ENCODE measurements around the gene RPS19. TPM values are rescaled to one million over a fixed set of nuclear protein-coding genes. Genes with fewer than 3 reads are reported as not detected.

Gene RPS19
- total and polyA plus RNA-seq, 7 donors: 593 to 2,236 (median 962) TPM

- WGBS, 3 donors: 59 to 69% (median 63%) methylated on average over 13 of the region's 13 CpGs
- peaks cover 6% of the 10 kb centered on the region for H3K4me1 ChIP-seq
- peaks cover 0 to 13% of the 10 kb centered on the region in 2 donors for H3K36me3 ChIP-seq (ENCODE audit: insufficient read depth in 1 of 2, low read depth in 1 of 2)
- intact Hi-C loops (cut with DNase I): no loop called here
- H3K9me3 ChIP-seq: no peaks in the 10 kb centered on the region
- no peak for TF ChIP-seq CTCF (IDR thresholded peaks at IDR 0.05)
- ATAC-seq (no peak), DNase-seq (no peak)
- peaks cover 0 to 8% (median 0%) of the 10 kb centered on the region in 3 donors for H3K27me3 ChIP-seq (ENCODE audit: insufficient read depth in 3 of 3, low read length in 2 of 3)
- H3K4me3 ChIP-seq: no peak overlapping the region
- no peak overlapping the region for H3K27ac ChIP-seq
Measured at GRCh38 chr19:41886761-41887710, 27.0 kb downstream of the RPS19 start.

GRCh38 chr19:41887711-41888382 is 27.8 kb downstream of the RPS19 start:
- ATAC-seq: no peak
- peaks cover 6% of the 10 kb centered on the region for H3K4me1 ChIP-seq
- WGBS, 3 donors: 61 to 67% (median 62%) methylated on average over 16 to 17 of the region's 17 CpGs
- no peak overlapping the region for H3K4me3 ChIP-seq
- TF ChIP-seq CTCF (IDR thresholded peaks at IDR 0.05): no peak
- DNase-seq: no peak
- no peaks in the 10 kb centered on the region for H3K9me3 ChIP-seq
- H3K27me3 ChIP-seq (ENCODE audit: insufficient read depth in 3 of 3, low read length in 2 of 3): peaks cover 0 to 8% (median 0%) of the 10 kb centered on the region in 3 donors
- no peak overlapping the region for H3K27ac ChIP-seq
- H3K36me3 ChIP-seq (ENCODE audit: insufficient read depth in 1 of 2, low read depth in 1 of 2): peaks cover 0 to 21% of the 10 kb centered on the region in 2 donors
- intact Hi-C loops (cut with DNase I): no loop called here

- Histone ChIP-seq H3K4me1 (peaks cover 6% of the 10 kb centered on the region), H3K9me3 (no peaks in the 10 kb centered on the region), H3K4me3 (no peak overlapping the region), H3K27ac (no peak overlapping the region), H3K36me3 (ENCODE audit: insufficient read depth in 1 of 2, low read depth in 1 of 2) (peaks cover 0 to 21% of the 10 kb centered on the region in 2 donors), H3K27me3 (ENCODE audit: insufficient read depth in 3 of 3, low read length in 2 of 3) (no peaks in the 10 kb centered on the region)
- intact Hi-C loops (cut with DNase I): no loop called here
- no peak for TF ChIP-seq CTCF (IDR thresholded peaks at IDR 0.05)
- 83 to 89% (median 87%) methylated on average over 12 of the region's 12 CpGs for WGBS, 3 donors
- no peak for ATAC-seq
- DNase-seq: no peak
Measured at GRCh38 chr19:41888926-41889325, 28.9 kb downstream of the RPS19 start.

- H3K27me3 ChIP-seq (ENCODE audit: insufficient read depth in 3 of 3, low read length in 2 of 3): no peaks in the 10 kb centered on the region
- no peak for TF ChIP-seq CTCF (IDR thresholded peaks at IDR 0.05)
- intact Hi-C loops (cut with DNase I): no loop called here
- H3K9me3 ChIP-seq: no peaks in the 10 kb centered on the region
- no peak overlapping the region for H3K4me3 ChIP-seq
- no peak for ATAC-seq
- no peak overlapping the region for H3K27ac ChIP-seq
- H3K36me3 ChIP-seq (ENCODE audit: insufficient read depth in 1 of 2, low read depth in 1 of 2): peaks cover 0 to 26% of the 10 kb centered on the region in 2 donors
- WGBS, 3 donors: 88 to 94% (median 91%) methylated on average over 8 of the region's 8 CpGs
- H3K4me1 ChIP-seq: peaks cover 3% of the 10 kb centered on the region
- no peak for DNase-seq
Measured at GRCh38 chr19:41889896-41890295, 29.8 kb downstream of the RPS19 start.
